ENCODE measurements around the gene UFC1.
"Not testable (repeated sequence)": the region's sequence is repeated elsewhere in the genome, so short reads cannot be mapped to it uniquely, and the experiment has no call there.

Gene UFC1

GRCh38 chr1:161153682-161154337 is at the start of gene UFC1:
TSS of gene UFC1 (plus strand) at chr1:161153978. CDS start at chr1:161153998, 20 bp downstream.
- no peak for TF ChIP-seq CTCF (IDR thresholded peaks at IDR 0.05; ENCODE audit: insufficient read depth, missing control alignments)
- FAIRE-seq (peak; percentile 44), DNase-seq (ENCODE audit: insufficient read length, low spot score) (peak; percentile 82)

GRCh38 chr1:161106431-161106830 is 47.3 kb upstream of the UFC1 start:
- FAIRE-seq (no peak), DNase-seq (ENCODE audit: insufficient read length, low spot score) (no peak)
- no peak for TF ChIP-seq CTCF (IDR thresholded peaks at IDR 0.05; ENCODE audit: insufficient read depth, missing control alignments)

GRCh38 chr1:161111117-161111516 is 42.7 kb upstream of the UFC1 start:
- FAIRE-seq, result no peak
- no peak for DNase-seq (ENCODE audit: insufficient read length, low spot score)
- TF ChIP-seq CTCF (IDR thresholded peaks at IDR 0.05; ENCODE audit: insufficient read depth, missing control alignments), result no peak

GRCh38 chr1:161111527-161111926 is 42.3 kb upstream of the UFC1 start:
- no peak for DNase-seq (ENCODE audit: insufficient read length, low spot score)
- FAIRE-seq, result no peak
- TF ChIP-seq CTCF (IDR thresholded peaks at IDR 0.05; ENCODE audit: insufficient read depth, missing control alignments), result no peak

GRCh38 chr1:161113915-161114314 is 39.9 kb upstream of the UFC1 start:
- FAIRE-seq (no peak), DNase-seq (ENCODE audit: insufficient read length, low spot score) (no peak)
- TF ChIP-seq CTCF (IDR thresholded peaks at IDR 0.05; ENCODE audit: insufficient read depth, missing control alignments), result no peak

GRCh38 chr1:161114556-161114955 is 39.2 kb upstream of the UFC1 start:
- no peak for DNase-seq (ENCODE audit: insufficient read length, low spot score)
- no peak for TF ChIP-seq CTCF (IDR thresholded peaks at IDR 0.05; ENCODE audit: insufficient read depth, missing control alignments)
- FAIRE-seq, result no peak

- FAIRE-seq (no peak), DNase-seq (ENCODE audit: insufficient read length, low spot score) (no peak)
- no peak for TF ChIP-seq CTCF (IDR thresholded peaks at IDR 0.05; ENCODE audit: insufficient read depth, missing control alignments)
These were observed 38.6 kb upstream of the UFC1 start for GRCh38 chr1:161115132-161115711.

- not testable (repeated sequence) for FAIRE-seq; DNase-seq (ENCODE audit: insufficient read length, low spot score)
These were observed 37.8 kb upstream of the UFC1 start for GRCh38 chr1:161115961-161116360.
